Brain pericyte (primary cell): Measurements from ENCODE around the gene ZSWIM8.
"Not testable (repeated sequence)": the region's sequence is repeated elsewhere in the genome, so short reads cannot be mapped to it uniquely, and the experiment has no call there.

Source experiments
- DNase-seq: peaks from one replicate; pipeline ENCODE4 v3.0.0-alpha.2; 2012; ENCODE audit warnings: low read depth, low spot score

The ZSWIM8 gene

GRCh38 chr10:73795491-73795890 lies 10.1 kb downstream of the ZSWIM8 start:
- not testable (repeated sequence) for DNase-seq

DNA sequence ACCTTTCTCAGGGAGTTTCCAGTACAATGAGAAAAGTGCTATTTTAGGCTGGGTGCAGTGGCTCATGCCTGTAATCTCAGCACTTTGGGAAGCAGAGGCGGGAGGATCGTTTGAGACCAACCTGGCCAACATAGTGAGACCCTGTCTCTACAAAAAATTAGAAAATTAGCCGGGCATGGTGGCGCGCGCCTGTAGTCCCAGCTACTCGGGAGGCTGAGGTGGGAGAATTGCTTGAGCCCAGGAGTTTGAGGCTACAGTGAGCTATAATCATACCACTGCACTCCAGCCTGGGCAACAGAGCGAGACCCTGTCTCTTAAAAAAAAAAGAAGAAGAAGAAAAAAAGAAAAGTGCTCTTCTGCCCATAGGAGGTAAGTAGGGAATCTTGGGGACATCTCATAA lies 10.6 kb downstream of the ZSWIM8 start:
- DNase-seq, result not testable (repeated sequence)

DNA sequence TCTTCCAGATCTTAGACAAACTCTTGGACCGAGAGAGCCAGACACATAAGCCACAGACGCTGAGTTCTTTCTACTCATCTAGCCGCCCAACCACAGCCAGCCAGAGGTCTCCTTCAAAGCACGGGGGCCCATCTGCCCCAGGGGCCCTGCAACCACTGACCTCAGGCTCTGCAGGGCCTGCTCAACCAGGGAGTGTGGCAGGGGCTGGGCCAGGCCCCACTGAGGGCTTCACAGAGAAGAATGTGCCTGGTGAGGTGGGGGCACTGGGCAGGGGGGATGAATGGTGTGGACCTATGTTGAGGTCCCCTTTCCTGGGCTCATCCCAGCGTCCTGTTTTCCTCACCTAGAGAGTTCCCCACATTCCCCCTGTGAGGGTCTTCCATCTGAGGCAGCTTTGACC lies 11.4 kb downstream of the ZSWIM8 start:
- no peak for DNase-seq

GRCh38 chr10:73797324-73798025 lies 12.1 kb downstream of the ZSWIM8 start:
- DNase-seq, result no peak

DNA sequence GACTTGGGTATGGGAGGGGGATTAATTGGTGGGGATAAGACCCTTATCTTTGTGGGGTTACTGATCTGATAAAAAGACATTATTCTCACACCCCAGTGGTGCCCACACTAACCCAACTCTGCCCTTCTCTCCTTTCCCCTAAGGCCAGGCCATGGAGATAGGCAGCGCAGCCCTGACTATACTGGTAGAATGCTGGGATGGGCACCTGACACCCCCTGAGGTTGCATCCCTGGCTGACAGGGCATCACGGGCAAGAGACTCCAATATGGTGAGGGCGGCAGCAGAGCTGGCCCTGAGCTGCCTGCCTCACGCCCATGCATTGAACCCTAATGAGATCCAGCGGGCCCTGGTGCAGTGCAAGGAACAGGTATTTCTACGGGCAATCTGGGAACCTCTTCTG lies 12.7 kb downstream of the ZSWIM8 start:
- no peak for DNase-seq

DNA sequence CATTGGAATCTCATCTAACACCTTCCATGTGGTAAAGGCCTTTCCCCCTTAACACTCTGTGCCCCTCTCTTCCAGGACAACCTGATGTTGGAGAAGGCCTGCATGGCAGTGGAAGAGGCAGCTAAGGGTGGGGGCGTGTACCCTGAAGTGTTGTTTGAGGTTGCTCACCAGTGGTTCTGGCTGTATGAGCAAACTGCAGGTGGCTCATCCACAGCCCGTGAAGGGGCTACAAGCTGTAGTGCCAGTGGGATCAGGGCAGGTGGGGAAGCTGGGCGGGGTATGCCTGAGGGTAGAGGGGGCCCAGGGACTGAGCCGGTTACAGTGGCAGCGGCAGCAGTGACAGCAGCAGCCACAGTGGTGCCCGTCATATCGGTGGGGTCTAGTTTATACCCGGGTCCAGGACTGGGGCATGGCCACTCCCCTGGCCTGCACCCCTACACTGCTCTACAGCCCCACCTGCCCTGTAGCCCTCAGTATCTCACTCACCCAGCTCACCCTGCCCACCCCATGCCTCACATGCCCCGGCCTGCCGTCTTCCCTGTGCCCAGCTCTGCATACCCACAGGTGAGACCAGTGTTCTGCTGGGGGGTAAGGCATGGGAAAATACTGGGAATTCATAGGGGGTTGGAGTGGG lies 13.6 kb downstream of the ZSWIM8 start:
- DNase-seq, result no peak

DNA sequence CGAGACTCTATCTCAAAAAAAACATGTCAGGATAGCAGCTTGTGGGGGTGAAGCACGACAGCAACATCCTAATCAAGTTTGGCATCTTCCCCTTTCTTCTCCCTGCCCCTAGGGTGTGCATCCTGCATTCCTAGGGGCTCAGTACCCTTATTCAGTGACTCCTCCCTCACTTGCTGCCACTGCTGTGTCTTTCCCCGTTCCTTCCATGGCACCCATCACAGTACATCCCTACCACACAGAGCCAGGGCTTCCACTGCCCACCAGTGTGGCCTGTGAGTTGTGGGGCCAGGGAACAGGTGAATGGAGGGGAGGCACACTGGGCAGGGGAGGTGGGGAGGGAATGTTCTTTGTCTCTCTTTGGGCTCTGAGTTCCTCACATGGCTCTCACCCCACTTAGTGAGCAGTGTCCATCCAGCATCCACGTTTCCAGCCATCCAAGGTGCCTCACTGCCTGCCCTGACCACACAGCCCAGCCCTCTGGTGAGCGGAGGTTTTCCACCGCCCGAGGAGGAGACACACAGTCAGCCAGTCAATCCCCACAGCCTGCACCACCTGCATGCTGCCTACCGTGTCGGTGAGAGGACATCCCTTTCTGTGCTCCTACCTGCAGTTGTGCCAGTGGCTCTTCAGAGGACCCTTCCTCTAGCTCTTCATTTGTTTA lies 14.6 kb downstream of the ZSWIM8 start:
- no peak for DNase-seq

DNA sequence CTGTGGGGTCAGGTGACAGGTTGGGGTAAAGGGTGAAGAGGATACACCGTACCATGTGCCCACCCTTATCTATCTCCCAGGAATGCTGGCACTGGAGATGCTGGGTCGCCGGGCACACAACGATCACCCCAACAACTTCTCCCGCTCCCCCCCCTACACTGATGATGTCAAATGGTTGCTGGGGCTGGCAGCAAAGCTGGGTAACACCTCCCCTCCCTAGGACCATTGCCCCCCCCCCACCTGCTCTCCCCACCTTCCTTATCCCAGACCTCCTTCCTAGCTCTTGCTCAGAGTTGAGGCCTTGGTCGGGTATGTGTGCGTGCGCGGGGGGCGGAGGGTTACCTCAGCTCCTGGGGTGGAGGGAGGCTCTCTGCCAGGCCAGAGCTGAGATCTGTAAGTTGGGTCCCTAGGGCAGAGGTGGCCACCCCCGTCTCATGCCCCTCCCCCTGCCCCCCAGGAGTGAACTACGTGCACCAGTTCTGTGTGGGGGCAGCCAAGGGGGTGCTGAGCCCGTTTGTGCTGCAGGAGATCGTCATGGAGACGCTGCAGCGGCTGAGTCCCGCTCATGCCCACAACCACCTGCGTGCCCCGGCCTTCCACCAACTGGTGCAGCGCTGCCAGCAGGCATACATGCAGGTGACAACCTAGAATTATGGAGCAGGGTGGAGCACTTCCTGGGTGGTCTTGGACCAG lies 15.3 kb downstream of the ZSWIM8 start:
- DNase-seq, result no peak

DNA sequence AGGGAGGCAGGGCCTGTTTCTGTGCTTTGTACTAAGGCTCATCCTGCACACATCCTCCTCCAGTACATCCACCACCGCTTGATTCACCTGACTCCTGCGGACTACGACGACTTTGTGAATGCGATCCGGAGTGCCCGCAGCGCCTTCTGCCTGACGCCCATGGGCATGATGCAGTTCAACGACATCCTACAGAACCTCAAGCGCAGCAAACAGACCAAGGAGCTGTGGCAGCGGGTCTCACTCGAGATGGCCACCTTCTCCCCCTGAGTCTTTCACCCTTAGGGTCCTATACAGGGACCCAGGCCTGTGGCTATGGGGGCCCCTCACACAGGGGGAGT lies 15.8 kb downstream of the ZSWIM8 start:
- no peak for DNase-seq

- DNase-seq, result no peak
Measured at GRCh38 chr10:73802276-73802991, 17.0 kb downstream of the ZSWIM8 start.

GRCh38 chr10:73803680-73804286 lies 18.4 kb downstream of the ZSWIM8 start:
- DNase-seq, result no peak

DNA sequence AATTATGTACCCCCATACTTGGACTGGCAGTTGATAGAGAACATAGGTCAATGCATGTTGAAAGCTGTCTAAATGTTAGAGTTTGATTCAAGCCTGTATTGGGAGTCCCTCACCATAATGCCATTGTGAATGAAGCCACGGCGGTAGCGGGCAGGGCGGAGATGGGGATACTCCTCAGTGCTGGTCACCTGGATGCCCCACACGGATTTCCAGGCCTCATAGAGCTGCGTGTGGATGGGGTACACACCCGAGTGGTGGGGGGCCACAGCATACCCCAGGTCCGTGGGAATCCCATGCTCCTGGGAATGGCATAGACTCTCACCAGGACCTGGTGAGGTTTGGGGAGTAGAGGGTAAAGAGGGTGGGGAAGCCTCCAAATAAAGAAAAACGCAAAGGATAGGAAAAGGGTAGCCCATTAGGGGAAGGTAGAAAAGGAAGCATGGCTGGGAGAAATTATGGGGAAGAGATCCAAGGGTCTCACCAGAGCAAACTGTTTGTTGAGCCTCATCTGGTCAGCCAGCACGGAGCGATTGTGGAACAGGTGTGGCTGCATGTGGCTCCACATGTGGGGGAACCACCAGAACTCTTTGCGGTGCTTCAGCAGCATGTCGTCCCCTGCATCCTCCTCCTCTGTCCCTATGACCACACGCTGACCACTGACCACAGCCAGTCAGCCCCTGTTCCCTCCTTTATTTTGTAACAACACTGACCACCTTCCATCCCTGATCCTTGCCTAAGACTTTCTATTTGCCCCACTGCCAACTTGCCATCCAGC lies 21.0 kb downstream of the ZSWIM8 start:
- no peak for DNase-seq

GRCh38 chr10:73807471-73807870 lies 22.1 kb downstream of the ZSWIM8 start:
- no peak for DNase-seq

DNA sequence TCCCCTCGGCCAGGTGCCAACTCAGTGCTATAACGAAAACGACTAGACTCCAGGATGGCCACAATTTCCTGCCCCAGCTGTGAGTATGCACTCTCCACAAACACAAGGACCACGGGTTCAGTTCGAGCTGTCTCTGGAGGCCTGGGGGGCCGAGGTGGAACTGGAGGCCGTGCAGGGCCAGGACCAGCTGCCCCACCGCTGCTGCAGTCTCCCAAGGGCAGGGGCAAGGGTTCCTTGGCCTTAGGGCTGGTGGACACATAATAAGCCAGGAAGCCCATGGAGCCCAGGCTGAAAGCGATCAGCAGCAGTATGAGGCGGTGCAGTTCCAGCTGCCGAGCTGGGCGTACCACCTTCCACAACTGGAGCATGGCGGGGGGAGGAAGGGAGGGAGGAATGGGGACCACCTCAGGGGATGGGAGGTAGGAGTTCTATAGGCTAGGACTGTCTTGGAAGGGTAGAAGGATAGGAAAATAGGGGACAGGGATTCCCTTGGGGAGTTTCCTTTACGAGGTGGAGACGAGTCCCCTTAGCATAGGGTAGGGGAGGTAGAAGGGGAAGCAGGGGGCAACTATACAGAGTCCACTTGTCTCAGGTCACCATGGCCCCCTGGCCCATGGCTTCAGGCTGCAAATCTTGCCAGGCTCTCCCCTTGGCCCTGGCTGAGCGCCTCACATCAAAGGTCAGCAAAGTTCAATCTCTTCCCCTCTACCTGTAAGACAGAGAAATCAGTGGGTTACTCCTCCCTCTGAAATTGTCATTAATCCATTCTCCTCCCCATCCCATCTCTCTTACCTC lies 22.8 kb downstream of the ZSWIM8 start:
- no peak for DNase-seq

- DNase-seq, result no peak
Measured at GRCh38 chr10:73809061-73809818, 23.8 kb downstream of the ZSWIM8 start.

DNA sequence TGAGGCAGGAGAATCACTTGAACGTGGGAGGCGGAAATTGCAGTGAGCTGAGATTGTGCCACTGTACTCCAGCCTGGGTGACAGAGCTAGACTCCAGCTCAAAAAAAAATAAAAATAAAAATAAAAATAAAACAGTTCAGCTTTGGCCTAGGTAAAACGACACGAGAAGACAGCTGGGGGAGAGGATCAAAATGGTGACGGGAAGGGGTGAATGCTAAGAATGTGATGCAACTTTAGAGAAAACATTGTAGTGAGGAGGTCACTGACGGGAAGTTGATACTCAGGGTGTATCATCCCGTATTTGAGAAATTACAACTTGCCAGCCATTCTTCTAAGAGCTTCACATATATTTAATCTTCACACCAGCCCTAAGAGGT lies 24.9 kb downstream of the ZSWIM8 start:
- DNase-seq, result no peak

GRCh38 chr10:73810735-73811465 lies 25.5 kb downstream of the ZSWIM8 start:
- DNase-seq, result no peak

GRCh38 chr10:73812657-73813056 lies 27.3 kb downstream of the ZSWIM8 start:
- DNase-seq, result no peak
